HEK293 (cell line): ENCODE measurements around the gene LRBA.

Experiments used
- CTCF ChIA-PET: fragments of 350-600 bp; formaldehyde crosslinking; extraction: SDS; loops from one replicate; lab custom pipeline; 2021; ENCODE audit warnings: antibody characterized with exemption; lab: Yijun Ruan, JAX
- POLR2A ChIA-PET: fragments of 300-600 bp; formaldehyde crosslinking; extraction: SDS; loops from one replicate; lab custom pipeline; 2020; ENCODE audit warnings: antibody characterized with exemption, inconsistent platforms; lab: Yijun Ruan, JAX
- H3K27ac ChIP-seq: fragments of 200-500 bp; sonication (Bioruptor generic); 2 replicates; pipeline ENCODE4 v1.5.1; 2014; ENCODE audit warnings: low read depth, low read length, control low read depth, inconsistent platforms; ENCODE audit errors: extremely low read depth
- H3K36me3 ChIP-seq, 2 experiments: fragments of 200-500 bp in 1 of 2; sonication (Bioruptor generic) in 1 of 2; 1 replicate in 1 of 2; 2 replicates in 1 of 2; pipeline ENCODE4 v1.5.1; 2014 to 2017; ENCODE audit warnings: inconsistent platforms in 2 of 2, low read length in 2 of 2; ENCODE audit not compliant: control insufficient read depth in 2 of 2, insufficient read depth in 1 of 2
- H3K4me1 ChIP-seq: fragments of 200-500 bp; sonication (Bioruptor generic); 2 replicates; pipeline ENCODE4 v1.5.1; 2014; ENCODE audit warnings: mild to moderate bottlenecking, low read length, inconsistent platforms; ENCODE audit not compliant: control insufficient read depth, insufficient read depth
- H3K4me3 ChIP-seq: 2 replicates; pipeline ENCODE4 v1.5.1; 2011; ENCODE audit warnings: low read depth, mild to moderate bottlenecking, control low read depth, low read length, moderate library complexity
- H3K9me3 ChIP-seq: fragments of 200-500 bp; sonication (Bioruptor generic); 2 replicates; pipeline ENCODE4 v1.5.1; 2014; ENCODE audit warnings: low read depth, low read length, inconsistent platforms; ENCODE audit not compliant: control insufficient read depth, insufficient read depth
- GFI1B ChIP-seq: fragments of 450-650 bp; formaldehyde crosslinking; IDR thresholded peaks from 2 replicates; pipeline ENCODE4 v1.5.1; 2016; ENCODE audit warnings: missing biosample characterization, missing genetic modification characterization
- MYNN ChIP-seq: fragments of 450-650 bp; formaldehyde crosslinking; IDR thresholded peaks from 2 replicates; pipeline ENCODE4 v1.5.1; 2016; ENCODE audit warnings: missing biosample characterization, missing genetic modification characterization, borderline replicate concordance
- PRDM10 ChIP-seq: fragments of 450-650 bp; formaldehyde crosslinking; IDR thresholded peaks from 2 replicates; pipeline ENCODE4 v1.5.1; 2016; ENCODE audit warnings: missing biosample characterization, missing genetic modification characterization
- PRDM4 ChIP-seq: fragments of 450-650 bp; formaldehyde crosslinking; IDR thresholded peaks from 2 replicates; pipeline ENCODE4 v1.5.1; 2017; ENCODE audit warnings: missing biosample characterization, missing genetic modification characterization
- SCRT2 ChIP-seq: fragments of 450-650 bp; formaldehyde crosslinking; IDR thresholded peaks from 2 replicates; pipeline ENCODE4 v1.5.1; 2016; ENCODE audit warnings: missing biosample characterization, missing genetic modification characterization
- SP3 ChIP-seq: fragments of 450-650 bp; formaldehyde crosslinking; IDR thresholded peaks from 2 replicates; pipeline ENCODE4 v1.5.1; 2016; ENCODE audit warnings: missing biosample characterization, missing genetic modification characterization
- ZBTB1 ChIP-seq: fragments of 450-650 bp; formaldehyde crosslinking; IDR thresholded peaks from 2 replicates; pipeline ENCODE4 v1.5.1; 2016; ENCODE audit warnings: missing biosample characterization, missing genetic modification characterization
- ZBTB20 ChIP-seq: fragments of 450-650 bp; formaldehyde crosslinking; IDR thresholded peaks from 2 replicates; pipeline ENCODE4 v1.5.1; 2016; ENCODE audit warnings: missing biosample characterization, missing genetic modification characterization
- ZEB2 ChIP-seq: fragments of 450-650 bp; formaldehyde crosslinking; IDR thresholded peaks from 2 replicates; pipeline ENCODE4 v1.5.1; 2016; ENCODE audit warnings: missing biosample characterization, missing genetic modification characterization
- ZNF175 ChIP-seq: fragments of 450-650 bp; formaldehyde crosslinking; IDR thresholded peaks from 2 replicates; pipeline ENCODE4 v1.5.1; 2016; ENCODE audit warnings: missing biosample characterization, missing genetic modification characterization
- ZNF184 ChIP-seq: fragments of 450-650 bp; IDR thresholded peaks from 2 replicates; pipeline ENCODE4 v1.5.1; 2018; ENCODE audit warnings: missing biosample characterization, mild to moderate bottlenecking, missing genetic modification characterization
- ZNF366 ChIP-seq: fragments of 450-650 bp; formaldehyde crosslinking; conservative IDR thresholded peaks from 2 replicates; pipeline ENCODE4 v1.5.1; 2016; ENCODE audit warnings: missing biosample characterization, missing genetic modification characterization
- ZNF394 ChIP-seq: fragments of 450-650 bp; formaldehyde crosslinking; IDR thresholded peaks from 2 replicates; pipeline ENCODE4 v1.5.1; 2016; ENCODE audit warnings: missing biosample characterization, missing genetic modification characterization, mild to moderate bottlenecking, moderate library complexity, borderline replicate concordance
- ZNF416 ChIP-seq: fragments of 450-650 bp; formaldehyde crosslinking; IDR thresholded peaks from 2 replicates; pipeline ENCODE4 v1.5.1; 2016; ENCODE audit warnings: missing biosample characterization, missing genetic modification characterization
- ZNF560 ChIP-seq: fragments of 450-650 bp; formaldehyde crosslinking; IDR thresholded peaks from 2 replicates; pipeline ENCODE4 v1.5.1; 2017; ENCODE audit warnings: missing biosample characterization, missing genetic modification characterization, borderline replicate concordance
- ZNF596 ChIP-seq: fragments of 450-650 bp; IDR thresholded peaks from 2 replicates; pipeline ENCODE4 v1.5.0; 2018; ENCODE audit warnings: missing biosample characterization, mild to moderate bottlenecking, missing genetic modification characterization, moderate library complexity
- ZNF610 ChIP-seq: fragments of 450-650 bp; formaldehyde crosslinking; IDR thresholded peaks from 2 replicates; pipeline ENCODE4 v1.5.1; 2016; ENCODE audit warnings: missing biosample characterization, missing genetic modification characterization, borderline replicate concordance
- ZNF623 ChIP-seq: fragments of 450-650 bp; formaldehyde crosslinking; IDR thresholded peaks from 2 replicates; pipeline ENCODE4 v1.5.1; 2016; ENCODE audit warnings: missing biosample characterization, missing genetic modification characterization
- ZNF639 ChIP-seq: fragments of 450-650 bp; formaldehyde crosslinking; IDR thresholded peaks from 2 replicates; pipeline ENCODE4 v1.5.1; 2016; ENCODE audit warnings: missing biosample characterization, missing genetic modification characterization
- ZNF701 ChIP-seq: fragments of 450-650 bp; formaldehyde crosslinking; IDR thresholded peaks from 2 replicates; pipeline ENCODE4 v1.5.1; 2016; ENCODE audit warnings: missing biosample characterization, missing genetic modification characterization
- ZNF785 ChIP-seq: fragments of 450-650 bp; formaldehyde crosslinking; IDR thresholded peaks from 2 replicates; pipeline ENCODE4 v1.5.1; 2016; ENCODE audit warnings: missing biosample characterization, missing genetic modification characterization
- TF ChIP-seq, protein P1 (sequence below): fragments of 450-650 bp; formaldehyde crosslinking; IDR thresholded peaks from 2 replicates; pipeline ENCODE4 v1.5.1; 2016; ENCODE audit warnings: missing biosample characterization, missing genetic modification characterization, borderline replicate concordance
- TF ChIP-seq, protein P2 (sequence below): fragments of 450-650 bp; formaldehyde crosslinking; IDR thresholded peaks from 2 replicates; pipeline ENCODE4 v1.5.1; 2017; ENCODE audit warnings: missing biosample characterization, mild to moderate bottlenecking, missing genetic modification characterization, moderate library complexity

The LRBA gene

GRCh38 chr4:150236626-150237025 is 778.5 kb downstream of the LRBA start (continued):
- TF ChIP-seq, protein P1, sequence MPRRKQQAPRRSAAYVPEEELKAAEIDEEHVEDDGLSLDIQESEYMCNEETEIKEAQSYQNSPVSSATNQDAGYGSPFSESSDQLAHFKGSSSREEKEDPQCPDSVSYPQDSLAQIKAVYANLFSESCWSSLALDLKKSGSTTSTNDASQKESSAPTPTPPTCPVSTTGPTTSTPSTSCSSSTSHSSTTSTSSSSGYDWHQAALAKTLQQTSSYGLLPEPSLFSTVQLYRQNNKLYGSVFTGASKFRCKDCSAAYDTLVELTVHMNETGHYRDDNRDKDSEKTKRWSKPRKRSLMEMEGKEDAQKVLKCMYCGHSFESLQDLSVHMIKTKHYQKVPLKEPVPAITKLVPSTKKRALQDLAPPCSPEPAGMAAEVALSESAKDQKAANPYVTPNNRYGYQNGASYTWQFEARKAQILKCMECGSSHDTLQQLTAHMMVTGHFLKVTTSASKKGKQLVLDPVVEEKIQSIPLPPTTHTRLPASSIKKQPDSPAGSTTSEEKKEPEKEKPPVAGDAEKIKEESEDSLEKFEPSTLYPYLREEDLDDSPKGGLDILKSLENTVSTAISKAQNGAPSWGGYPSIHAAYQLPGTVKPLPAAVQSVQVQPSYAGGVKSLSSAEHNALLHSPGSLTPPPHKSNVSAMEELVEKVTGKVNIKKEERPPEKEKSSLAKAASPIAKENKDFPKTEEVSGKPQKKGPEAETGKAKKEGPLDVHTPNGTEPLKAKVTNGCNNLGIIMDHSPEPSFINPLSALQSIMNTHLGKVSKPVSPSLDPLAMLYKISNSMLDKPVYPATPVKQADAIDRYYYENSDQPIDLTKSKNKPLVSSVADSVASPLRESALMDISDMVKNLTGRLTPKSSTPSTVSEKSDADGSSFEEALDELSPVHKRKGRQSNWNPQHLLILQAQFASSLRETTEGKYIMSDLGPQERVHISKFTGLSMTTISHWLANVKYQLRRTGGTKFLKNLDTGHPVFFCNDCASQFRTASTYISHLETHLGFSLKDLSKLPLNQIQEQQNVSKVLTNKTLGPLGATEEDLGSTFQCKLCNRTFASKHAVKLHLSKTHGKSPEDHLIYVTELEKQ: no peak
- no peak for TF ChIP-seq ZNF785 (tag by site-specific recombination)
- TF ChIP-seq SP3 (tag by site-specific recombination): no peak
- no peak for TF ChIP-seq ZNF175 (tag by site-specific recombination)
- TF ChIP-seq ZBTB20 (tag by site-specific recombination): no peak

GRCh38 chr4:150235808-150236271 is 779.2 kb downstream of the LRBA start:
- TF ChIP-seq ZNF623 (tag by site-specific recombination) (no peak), ZNF639 (tag by site-specific recombination) (no peak), ZNF560 (no peak), ZNF394 (tag by site-specific recombination) (no peak), ZNF416 (tag by site-specific recombination) (no peak), SCRT2 (no peak), MYNN (tag by site-specific recombination) (no peak), GFI1B (no peak), ZNF610 (no peak), ZBTB1 (tag by site-specific recombination) (no peak), PRDM4 (no peak), ZNF596 (tag by site-specific recombination) (no peak), ZBTB20 (tag by site-specific recombination) (no peak), ZEB2 (tag by site-specific recombination) (no peak), PRDM10 (tag by site-specific recombination) (no peak), ZNF184 (tag by site-specific recombination) (no peak), ZNF701 (tag by site-specific recombination) (no peak), ZNF366 (tag by site-specific recombination) (no peak)
- TF ChIP-seq, protein P2, sequence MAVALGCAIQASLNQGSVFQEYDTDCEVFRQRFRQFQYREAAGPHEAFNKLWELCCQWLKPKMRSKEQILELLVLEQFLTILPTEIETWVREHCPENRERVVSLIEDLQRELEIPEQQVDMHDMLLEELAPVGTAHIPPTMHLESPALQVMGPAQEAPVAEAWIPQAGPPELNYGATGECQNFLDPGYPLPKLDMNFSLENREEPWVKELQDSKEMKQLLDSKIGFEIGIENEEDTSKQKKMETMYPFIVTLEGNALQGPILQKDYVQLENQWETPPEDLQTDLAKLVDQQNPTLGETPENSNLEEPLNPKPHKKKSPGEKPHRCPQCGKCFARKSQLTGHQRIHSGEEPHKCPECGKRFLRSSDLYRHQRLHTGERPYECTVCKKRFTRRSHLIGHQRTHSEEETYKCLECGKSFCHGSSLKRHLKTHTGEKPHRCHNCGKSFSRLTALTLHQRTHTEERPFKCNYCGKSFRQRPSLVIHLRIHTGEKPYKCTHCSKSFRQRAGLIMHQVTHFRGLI (tag by site-specific recombination): no peak
- POLR2A ChIA-PET: no interaction called here
- H3K27ac ChIP-seq: no peak overlapping the region
- H3K4me3 ChIP-seq: no peak overlapping the region
- H3K4me1 ChIP-seq: no peaks in the 10 kb centered on the region
- peaks cover 0 to 28% of the 10 kb centered on the region in 2 experiments; a peak in 1 of 3 replicates for H3K36me3 ChIP-seq
- H3K9me3 ChIP-seq: no peaks in the 10 kb centered on the region
- CTCF ChIA-PET: no interaction called here
